ENCODE data around the gene DOCK9. TPM values are rescaled to one million over a fixed set of nuclear protein-coding genes. Genes with fewer than 3 reads are reported as not detected.

Gene DOCK9, protein sequence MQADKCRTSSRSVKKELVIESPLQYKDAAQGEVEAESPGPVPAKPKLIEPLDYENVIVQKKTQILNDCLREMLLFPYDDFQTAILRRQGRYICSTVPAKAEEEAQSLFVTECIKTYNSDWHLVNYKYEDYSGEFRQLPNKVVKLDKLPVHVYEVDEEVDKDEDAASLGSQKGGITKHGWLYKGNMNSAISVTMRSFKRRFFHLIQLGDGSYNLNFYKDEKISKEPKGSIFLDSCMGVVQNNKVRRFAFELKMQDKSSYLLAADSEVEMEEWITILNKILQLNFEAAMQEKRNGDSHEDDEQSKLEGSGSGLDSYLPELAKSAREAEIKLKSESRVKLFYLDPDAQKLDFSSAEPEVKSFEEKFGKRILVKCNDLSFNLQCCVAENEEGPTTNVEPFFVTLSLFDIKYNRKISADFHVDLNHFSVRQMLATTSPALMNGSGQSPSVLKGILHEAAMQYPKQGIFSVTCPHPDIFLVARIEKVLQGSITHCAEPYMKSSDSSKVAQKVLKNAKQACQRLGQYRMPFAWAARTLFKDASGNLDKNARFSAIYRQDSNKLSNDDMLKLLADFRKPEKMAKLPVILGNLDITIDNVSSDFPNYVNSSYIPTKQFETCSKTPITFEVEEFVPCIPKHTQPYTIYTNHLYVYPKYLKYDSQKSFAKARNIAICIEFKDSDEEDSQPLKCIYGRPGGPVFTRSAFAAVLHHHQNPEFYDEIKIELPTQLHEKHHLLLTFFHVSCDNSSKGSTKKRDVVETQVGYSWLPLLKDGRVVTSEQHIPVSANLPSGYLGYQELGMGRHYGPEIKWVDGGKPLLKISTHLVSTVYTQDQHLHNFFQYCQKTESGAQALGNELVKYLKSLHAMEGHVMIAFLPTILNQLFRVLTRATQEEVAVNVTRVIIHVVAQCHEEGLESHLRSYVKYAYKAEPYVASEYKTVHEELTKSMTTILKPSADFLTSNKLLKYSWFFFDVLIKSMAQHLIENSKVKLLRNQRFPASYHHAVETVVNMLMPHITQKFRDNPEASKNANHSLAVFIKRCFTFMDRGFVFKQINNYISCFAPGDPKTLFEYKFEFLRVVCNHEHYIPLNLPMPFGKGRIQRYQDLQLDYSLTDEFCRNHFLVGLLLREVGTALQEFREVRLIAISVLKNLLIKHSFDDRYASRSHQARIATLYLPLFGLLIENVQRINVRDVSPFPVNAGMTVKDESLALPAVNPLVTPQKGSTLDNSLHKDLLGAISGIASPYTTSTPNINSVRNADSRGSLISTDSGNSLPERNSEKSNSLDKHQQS (N-terminal part only)
- 100 to 1,000 TPM; 107 to 117 TPM for total RNA-seq

DNA sequence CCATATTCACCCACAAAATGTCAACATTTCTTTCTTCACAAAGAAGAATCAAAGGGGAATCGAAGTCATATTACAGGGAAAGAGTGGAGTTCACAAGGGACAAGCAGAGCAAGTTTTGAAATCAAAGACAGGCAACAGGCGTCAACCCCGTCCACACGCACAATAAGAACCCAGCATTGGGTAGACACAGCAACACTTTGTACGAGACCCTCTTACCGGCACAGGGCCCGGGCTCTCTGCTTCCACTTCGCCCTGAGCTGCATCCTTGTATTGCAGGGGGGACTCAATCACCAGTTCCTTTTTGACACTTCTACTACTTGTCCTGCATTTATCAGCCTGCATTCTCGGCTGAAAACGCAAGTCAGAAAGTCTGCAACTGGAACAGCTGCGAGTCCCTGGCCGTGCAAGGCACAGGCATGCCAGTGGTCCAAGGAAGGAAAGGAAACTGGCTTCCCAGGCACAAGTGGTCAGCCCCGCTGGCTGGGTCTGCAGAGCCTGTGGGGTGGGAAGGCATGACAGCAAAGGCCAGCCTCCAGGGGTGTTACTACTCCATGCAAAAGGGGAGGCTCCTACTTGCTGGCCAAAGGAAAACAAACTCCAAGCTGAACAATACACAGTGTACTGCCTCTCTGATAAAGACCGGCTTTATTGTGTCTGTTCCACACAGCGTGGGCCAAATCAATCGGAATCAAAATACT, at the start of gene DOCK9:
TSS of gene DOCK9 (minus strand) at position 497 of the 698 bp plus-strand sequence. CDS start at position 342, 155 bp downstream.
- peak; percentile 58 for DNase-seq (ENCODE audit: low spot score)
- peak; percentile 63 for TF ChIP-seq POLR2AphosphoS5 (IDR thresholded peaks at IDR 0.05)
- TF ChIP-seq, protein P1, sequence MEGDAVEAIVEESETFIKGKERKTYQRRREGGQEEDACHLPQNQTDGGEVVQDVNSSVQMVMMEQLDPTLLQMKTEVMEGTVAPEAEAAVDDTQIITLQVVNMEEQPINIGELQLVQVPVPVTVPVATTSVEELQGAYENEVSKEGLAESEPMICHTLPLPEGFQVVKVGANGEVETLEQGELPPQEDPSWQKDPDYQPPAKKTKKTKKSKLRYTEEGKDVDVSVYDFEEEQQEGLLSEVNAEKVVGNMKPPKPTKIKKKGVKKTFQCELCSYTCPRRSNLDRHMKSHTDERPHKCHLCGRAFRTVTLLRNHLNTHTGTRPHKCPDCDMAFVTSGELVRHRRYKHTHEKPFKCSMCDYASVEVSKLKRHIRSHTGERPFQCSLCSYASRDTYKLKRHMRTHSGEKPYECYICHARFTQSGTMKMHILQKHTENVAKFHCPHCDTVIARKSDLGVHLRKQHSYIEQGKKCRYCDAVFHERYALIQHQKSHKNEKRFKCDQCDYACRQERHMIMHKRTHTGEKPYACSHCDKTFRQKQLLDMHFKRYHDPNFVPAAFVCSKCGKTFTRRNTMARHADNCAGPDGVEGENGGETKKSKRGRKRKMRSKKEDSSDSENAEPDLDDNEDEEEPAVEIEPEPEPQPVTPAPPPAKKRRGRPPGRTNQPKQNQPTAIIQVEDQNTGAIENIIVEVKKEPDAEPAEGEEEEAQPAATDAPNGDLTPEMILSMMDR (IDR thresholded peaks at IDR 0.05) = no peak
- H3K4me3 ChIP-seq = peak within 1 kb of the TSS; percentile 21 to 40
- H3K27ac ChIP-seq = peak within 1 kb of the TSS; percentile 8 to 65
- 8% methylated on average over 16 of the region's 16 CpGs for WGBS
- H3K36me3 ChIP-seq = no peaks in the 10 kb centered on the region
- H3K9me3 ChIP-seq = no peaks in the 10 kb centered on the region
- no peaks in the 10 kb centered on the region for H3K27me3 ChIP-seq (replicated peaks; ENCODE audit: insufficient read depth)
- intact Hi-C loops (cut with DNase I) = no loop called here
- no peaks in the 10 kb centered on the region for H3K4me1 ChIP-seq (replicated peaks)

DNA sequence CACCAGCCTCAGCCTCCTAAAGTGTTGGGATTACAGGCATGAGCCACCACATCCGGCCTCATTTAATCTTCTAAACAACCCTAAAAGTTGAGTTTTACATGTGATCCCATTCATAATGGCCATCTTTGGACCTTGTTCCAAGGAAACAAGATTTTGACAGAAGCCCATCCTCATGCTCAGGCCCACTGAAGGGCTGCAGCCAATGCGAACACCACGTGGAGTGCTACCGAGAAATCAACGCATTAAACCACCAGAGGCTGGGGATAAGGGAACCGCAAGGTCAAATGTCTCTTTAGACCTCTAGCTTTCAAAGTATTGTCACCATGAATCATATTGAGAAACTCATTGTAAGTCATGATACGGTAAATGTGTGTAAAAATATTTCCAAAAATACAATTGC, 49.4 kb upstream of the DOCK9 start:
- Histone ChIP-seq H3K27ac (no peak overlapping the region), H3K9me3 (no peaks in the 10 kb centered on the region), H3K4me3 (no peak overlapping the region), H3K36me3 (no peaks in the 10 kb centered on the region), H3K4me1 (replicated peaks) (no peaks in the 10 kb centered on the region), H3K27me3 (replicated peaks; ENCODE audit: insufficient read depth) (no peaks in the 10 kb centered on the region)
- no peak for DNase-seq (ENCODE audit: low spot score)
- TF ChIP-seq POLR2A (IDR thresholded peaks at IDR 0.05) = no peak
- TF ChIP-seq, protein P1 (IDR thresholded peaks at IDR 0.05) = no peak
- TF ChIP-seq POLR2AphosphoS5 (IDR thresholded peaks at IDR 0.05) = no peak
- WGBS = 95% methylated on average over 7 of the region's 7 CpGs
- intact Hi-C loops (cut with DNase I) = no loop called here

DNA sequence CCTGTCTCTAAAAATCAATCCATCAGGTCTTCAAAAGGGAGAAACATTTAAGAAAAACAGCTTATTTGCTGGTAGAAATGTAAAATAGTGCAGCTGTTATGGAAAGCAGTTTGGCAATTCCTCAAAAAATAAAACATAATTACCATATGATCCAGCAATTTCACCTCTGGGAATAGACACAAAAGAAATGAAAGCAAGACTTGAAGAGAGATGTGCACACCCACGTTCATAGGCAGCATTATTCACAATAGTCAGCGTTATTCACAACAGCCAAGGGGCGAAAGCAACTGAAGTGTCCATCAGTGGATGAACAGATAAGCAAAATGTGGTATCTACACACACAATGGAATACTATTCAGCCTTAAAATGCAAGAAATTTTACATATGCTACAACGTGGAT, 45.1 kb upstream of the DOCK9 start:
- Histone ChIP-seq H3K27me3 (replicated peaks; ENCODE audit: insufficient read depth) (no peaks in the 10 kb centered on the region), H3K4me1 (replicated peaks) (no peaks in the 10 kb centered on the region), H3K4me3 (no peak overlapping the region), H3K27ac (no peak overlapping the region), H3K9me3 (no peaks in the 10 kb centered on the region), H3K36me3 (no peaks in the 10 kb centered on the region)
- intact Hi-C loops (cut with DNase I) = no loop called here
- WGBS = 71% methylated on average over 4 of the region's 4 CpGs
- no peak for DNase-seq (ENCODE audit: low spot score)
- TF ChIP-seq, protein P1 (IDR thresholded peaks at IDR 0.05) = no peak
- TF ChIP-seq POLR2AphosphoS5 (IDR thresholded peaks at IDR 0.05) = no peak
- TF ChIP-seq POLR2A (IDR thresholded peaks at IDR 0.05) = no peak

DNA sequence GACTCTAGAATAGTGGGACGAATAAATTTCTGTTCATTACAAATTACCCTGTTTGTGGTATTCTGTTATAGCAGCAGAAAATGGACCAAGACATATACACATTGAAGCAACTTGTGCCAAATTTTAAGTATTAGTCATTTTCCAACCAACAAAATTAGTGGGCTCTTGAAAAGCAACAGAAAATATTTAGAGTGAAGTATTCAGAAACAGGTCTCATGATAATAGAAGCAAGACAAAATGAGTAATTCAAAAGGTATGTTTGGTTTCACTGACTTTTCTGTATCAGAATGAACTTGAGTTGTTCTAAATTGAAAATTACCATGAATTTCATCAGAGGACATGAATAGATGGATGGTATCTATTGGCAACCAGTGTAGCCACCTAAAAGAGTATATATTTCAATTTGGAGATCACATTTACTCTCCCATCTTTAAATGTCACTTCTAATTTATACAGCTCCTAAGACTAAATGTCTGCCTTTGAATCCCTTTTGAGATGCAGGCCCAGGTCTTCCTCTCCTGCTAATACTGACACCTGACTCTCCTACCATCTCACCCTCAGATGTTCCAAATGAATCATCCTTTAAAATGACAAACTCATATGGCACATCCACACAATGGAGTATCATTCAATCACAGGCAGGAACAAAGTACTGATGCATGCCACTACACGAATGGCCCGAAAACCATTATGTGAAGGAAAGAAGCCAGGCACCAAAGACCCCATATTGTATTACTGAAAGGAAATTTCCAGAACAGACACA, 40.7 kb upstream of the DOCK9 start:
- no peak for DNase-seq (ENCODE audit: low spot score)
- H3K36me3 ChIP-seq = no peaks in the 10 kb centered on the region
- TF ChIP-seq POLR2AphosphoS5 (IDR thresholded peaks at IDR 0.05) (no peak), POLR2A (IDR thresholded peaks at IDR 0.05) (no peak)
- TF ChIP-seq, protein P1 (IDR thresholded peaks at IDR 0.05) = no peak
- no peaks in the 10 kb centered on the region for H3K27me3 ChIP-seq (replicated peaks; ENCODE audit: insufficient read depth)
- intact Hi-C loops (cut with DNase I) = no loop called here
- no peak overlapping the region for H3K27ac ChIP-seq
- no peaks in the 10 kb centered on the region for H3K9me3 ChIP-seq
- no peaks in the 10 kb centered on the region for H3K4me1 ChIP-seq (replicated peaks)
- no peak overlapping the region for H3K4me3 ChIP-seq
- WGBS = 98% methylated on average over 3 of the region's 3 CpGs

Data from prostate gland (tissue), 2 donors.